NCI-H2171 treated with DMSO at 0.1 percent for 48 hours (cell line): ENCODE results near the gene ADCYAP1R1.

Experiments
- DNase-seq: peaks from one replicate; lab custom pipeline; 2025; lab: John Stamatoyannopoulos, UW

ADCYAP1R1 gene

DNA sequence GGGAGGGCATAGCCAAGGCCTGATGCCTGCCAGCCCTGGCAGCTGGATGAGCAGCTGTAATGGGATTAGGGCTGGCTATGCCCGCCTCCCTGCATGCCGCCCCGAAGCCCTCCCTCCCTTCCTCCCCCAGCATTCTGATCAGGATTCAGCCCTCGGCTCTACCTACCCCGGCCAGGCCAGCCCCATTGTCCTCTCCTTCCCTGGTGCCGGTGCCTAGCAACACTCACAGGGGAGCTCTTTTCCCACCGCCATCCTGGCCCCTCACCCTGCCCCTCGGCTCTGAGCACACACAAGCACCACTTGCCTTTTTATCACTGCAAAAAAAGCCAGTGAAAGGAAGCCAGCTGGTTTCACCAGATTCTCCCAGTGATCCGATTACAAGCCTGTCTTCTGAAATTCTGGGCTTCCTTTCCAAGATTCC lies 9.0 kb upstream of the ADCYAP1R1 start:
- DNase-seq = peak; percentile 92

DNA sequence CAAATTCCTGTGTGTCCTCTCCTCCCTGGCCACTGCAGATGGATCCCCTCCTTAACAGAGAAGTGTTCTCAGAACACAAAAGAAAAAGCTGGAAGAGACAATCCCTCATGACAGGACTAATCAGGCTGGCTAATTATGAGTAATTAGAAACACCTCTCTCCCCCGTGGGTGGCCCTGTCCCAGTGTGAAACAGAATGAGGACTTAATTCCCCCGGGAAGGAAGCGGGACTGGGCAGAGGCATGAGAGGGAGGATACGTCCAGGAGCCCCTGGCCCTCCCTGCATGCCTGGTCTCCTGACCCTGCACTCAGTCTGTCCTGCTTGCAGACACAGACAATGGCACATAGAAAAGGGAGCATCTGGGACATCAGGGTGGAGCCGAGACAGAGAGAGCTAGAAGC lies 7.6 kb upstream of the ADCYAP1R1 start:
- DNase-seq = no peak

DNA sequence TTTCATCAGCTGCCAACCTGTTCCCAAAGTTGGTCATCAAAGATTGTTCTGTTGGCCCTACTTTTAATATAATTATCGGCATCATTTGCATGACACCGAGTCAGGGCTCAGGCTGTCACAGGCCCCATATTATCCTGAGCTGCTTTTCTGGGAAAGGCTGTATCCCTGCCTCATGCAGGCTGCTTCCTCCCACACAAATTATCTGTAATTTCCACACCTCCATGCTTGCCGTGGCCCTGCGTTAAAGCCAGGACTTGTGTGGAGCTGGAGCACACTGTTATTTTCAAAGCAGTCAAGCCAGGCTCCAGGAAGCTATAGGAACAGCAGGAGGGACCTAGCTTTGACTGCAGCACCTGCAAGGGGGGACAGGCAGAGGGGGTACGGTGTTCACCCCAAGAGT lies 5.4 kb upstream of the ADCYAP1R1 start:
- no peak for DNase-seq

DNA sequence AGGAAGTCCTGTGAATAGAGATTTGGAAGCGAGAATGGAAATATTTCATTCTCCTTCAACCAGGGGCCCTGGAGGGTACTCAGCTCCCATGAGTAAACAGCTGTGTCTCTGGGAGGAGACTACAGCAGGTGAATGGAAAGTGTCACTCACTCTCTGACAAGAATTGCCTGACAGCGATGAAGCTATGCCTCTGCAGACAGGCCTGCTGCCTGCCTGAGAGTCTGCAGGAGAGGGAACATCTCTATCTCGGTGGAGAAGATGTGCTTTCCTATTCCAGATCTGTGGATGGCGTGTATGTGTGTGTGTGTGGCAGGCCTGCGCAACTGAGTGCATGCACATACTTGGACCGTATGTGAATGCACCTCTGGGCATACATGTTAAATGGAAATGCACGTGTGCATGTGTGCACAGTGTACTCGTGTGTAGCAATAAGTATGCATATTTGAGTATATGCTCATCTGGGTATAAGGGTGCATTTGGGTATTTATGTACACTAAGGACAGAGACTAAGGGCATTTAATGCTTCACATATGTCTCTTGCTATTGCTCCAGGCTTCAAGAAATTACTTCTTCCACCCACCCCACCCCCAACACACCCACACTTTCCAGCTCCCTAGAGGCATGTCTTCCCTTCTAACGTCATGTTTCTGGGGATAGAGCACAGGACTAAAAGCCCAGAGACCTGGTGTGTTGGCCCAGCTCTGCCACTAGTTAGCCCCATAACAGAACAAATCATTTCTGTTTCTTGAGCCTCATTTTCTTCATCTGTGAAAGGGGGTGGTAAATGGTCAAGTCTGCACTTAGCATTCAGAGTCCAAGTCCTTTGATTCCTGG lies 4.6 kb upstream of the ADCYAP1R1 start:
- peak; percentile 29 for DNase-seq

DNA sequence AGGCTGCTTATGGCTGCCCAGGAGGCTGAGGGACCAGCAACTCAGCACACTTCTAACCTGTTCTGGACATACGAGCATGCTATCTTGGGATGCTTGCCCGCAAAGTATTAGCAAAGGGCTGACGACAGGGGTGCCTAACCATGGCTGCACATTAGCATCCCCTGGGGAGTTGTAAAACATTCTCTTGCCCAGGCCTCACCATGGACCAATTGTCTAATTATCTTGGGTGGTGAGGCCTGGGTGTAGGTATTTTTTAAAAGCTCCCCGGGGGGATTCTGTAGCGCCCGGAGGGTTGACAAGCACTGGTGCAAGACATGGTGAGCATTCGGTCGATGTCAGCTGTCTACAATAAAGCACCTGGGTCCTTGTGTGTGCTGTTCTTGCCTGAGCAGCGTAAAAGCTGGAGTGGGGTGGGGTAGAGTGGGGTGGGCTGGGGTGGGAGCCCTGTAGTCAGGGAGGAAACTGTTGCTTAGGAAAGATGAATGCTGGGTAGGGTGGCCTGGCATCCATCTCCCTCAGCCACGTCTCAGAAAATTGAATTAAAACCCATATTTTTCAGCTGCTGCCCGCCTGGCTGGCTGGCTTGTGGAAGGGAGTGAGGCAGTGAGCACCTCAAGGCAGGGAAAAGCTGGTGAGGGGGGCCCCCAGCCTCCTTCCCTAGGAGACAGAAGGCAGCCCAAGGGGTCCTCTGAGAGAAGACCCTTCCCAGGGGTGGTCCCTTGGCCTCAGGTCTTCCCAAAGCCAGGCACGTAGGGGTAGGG lies 2.9 kb upstream of the ADCYAP1R1 start:
- DNase-seq = no peak

DNA sequence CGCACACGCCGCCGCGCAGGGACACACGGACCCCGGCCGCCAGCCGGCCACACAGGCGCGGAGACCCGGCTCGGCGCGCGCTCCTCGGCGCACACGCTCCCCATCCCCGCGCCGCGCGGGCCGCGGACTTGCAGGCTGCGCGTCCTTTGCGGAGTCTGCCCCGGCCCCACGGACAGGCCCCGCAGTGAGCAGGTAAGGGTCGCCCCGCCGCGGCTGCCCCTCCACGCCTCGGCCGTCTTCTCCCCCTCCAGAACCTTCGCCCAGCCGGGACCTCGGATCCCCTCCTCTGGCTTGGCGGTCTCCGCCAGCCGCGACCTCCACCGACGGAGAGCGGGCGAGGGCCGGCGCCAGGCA lies 356 bp downstream of the ADCYAP1R1 start:
- DNase-seq = no peak

DNA sequence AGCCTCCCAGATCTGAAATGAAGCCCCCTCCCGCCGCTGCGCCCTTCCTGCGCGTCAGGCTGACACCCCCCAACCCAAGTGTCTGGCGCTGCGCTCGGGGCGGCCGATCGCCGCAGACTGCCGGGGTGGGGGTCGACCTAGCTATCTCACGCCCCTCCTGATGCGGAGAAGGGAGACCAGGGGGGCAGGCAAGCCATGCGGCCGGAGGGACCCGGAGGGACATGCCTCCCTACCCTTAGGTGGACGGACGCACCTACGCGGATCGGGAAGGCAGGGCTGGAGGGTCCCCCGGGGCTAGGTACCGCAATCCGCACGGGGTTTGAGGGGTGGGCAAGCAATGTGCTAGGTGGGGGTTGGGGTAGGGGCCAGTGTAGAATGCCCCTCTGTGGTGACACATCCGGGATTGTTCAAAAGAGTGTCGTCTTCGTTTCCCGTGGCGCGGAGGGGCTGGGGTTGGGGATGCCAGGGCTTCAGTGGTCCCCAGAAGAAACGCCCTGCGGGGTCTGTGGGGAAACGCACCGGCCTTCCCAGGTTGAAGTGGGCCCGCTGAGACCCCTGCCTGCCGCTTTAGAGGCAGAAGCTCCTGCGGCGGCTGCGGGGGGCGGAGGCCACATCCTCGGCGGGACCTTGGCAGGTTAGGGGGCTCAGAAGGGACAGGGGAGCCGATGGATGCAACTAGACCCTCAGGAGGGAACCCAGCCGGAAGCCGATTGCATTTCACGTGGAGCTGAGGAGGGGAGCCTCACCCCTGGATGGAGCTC lies 913 bp downstream of the ADCYAP1R1 start:
- DNase-seq = no peak

DNA sequence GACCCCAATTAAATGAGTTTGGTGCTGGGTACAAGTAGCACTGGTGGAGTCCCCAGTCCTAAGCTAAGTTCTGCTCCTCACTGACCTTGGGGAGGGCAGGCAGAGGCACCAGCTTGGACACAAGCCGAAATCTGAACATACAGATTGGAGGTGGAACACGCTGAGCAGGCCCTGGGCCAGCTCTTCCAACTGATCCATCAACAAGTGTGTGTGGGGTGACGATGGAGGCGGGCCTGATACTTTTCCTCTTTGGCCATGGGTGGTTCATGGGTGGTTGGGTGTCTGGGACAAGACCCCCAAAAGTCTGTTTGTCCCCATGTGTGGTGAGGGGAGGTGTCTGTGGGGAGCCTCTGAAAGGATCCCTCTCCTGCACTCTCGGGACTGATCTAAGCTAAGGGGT lies 1.9 kb downstream of the ADCYAP1R1 start:
- no peak for DNase-seq

DNA sequence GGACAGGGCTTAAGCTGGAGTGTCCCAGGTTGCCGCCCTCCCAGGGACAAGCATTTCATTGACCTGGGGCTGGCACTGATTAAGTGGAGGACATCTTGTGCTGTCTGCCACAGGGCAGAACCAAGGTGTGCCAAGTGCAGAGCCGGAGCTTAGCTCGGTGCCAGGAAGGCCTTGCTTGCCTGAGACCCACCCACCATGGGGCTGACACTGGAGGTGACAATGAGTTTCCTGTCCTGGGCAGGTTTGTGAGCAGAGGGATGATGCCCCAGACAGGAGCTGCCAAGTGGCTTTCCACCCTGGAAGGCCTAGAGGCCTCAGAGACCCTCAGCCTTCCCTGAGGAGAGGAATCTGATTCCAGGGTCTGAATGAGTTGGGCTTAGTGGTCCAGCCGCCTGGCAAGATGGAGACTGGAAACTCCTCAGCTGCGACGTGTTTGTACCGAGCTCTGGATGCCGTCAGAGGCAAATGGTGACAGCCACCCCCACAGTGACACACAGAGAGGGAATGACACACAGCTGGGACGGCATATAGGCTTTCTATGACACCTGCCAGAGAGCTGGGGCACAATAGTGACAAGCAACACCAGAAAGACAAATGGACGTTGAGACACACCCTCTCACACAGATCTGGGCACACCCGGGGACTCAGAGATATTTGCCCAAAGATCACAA lies 2.6 kb downstream of the ADCYAP1R1 start:
- no peak for DNase-seq

DNA sequence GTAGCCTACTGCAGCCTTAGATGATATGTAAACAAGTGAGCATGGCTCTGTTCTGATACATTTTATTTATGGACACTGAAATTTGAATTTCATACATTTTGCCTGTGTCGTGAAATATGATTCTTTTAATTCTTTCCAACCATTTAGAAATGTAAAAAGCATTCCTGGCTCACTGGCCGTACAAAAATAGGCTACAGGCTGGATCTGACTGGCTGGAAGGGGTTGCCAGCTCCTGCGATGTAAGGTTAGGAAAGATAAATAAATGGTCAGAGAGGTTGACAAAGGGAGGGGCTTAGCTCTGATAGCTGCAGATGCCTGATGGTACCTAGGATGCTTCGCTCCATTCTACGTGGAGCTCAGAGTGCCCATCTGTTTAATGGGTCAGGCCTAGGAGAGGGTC lies 3.4 kb downstream of the ADCYAP1R1 start:
- no peak for DNase-seq

DNA sequence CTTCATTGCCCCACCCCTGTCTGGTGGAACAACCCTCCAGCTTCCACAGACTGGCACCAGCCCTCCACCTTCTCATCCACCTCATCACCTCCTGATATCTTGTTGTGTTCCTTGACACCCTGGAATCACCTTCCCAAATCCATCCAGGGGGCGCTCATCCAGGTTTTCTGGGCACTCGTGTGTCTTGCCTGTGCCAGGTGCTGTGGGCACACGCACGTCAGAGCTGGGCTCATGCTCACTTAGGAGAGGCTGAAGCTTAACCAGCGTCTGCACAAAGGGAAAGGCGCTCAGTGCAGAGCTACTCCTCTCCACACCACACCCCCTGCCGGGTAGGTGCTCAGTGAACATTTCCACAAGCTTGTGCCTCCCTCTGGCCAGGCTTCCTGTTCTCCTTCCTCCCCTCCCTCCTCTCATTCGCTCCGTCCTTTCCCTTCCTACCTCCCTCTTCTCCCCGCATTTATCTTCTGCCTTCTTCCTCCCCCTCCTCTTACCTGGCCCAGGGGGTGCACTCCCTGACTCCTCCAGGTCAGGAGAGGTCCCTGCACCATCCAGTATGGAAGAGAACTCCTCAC lies 4.8 kb downstream of the ADCYAP1R1 start:
- no peak for DNase-seq

DNA sequence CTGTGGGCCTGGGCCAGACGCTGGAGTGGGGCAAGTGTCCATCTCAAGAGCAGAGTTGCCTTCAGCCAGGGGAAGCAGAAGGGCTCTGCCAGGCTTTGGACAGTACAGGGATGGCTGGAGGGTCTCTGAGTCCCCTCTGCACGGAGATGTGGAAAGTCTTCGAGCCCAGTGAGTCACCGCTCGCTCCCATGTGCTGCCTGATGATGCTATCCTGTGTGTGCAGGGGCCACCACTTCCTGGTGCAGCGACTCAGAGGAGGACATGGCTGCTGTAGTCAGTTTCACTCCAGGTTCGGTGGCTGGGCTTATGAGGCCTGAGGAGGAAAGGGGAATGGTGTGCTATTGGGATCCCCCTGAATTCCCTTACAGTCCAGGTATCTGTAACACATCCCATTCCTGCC lies 6.0 kb downstream of the ADCYAP1R1 start:
- no peak for DNase-seq

DNA sequence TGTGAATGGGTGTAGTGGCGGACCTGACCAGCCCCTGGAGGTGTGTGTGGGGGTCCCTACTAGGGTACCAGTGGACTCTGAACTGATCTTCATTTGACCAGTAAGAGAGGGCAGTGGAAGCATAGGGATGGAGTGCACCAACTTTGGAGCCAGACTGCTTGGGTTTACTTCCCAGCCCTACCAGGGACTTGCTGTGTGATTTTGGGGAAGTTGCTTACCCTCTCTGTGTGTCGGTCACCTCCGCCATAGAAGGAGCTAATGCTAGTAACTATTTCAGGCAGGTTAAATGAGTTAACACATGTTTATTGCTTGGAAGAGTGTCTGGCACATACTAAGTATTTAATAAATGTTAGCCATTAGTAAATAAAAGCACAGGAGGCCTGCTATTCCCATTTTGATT lies 6.6 kb downstream of the ADCYAP1R1 start:
- DNase-seq = no peak

DNA sequence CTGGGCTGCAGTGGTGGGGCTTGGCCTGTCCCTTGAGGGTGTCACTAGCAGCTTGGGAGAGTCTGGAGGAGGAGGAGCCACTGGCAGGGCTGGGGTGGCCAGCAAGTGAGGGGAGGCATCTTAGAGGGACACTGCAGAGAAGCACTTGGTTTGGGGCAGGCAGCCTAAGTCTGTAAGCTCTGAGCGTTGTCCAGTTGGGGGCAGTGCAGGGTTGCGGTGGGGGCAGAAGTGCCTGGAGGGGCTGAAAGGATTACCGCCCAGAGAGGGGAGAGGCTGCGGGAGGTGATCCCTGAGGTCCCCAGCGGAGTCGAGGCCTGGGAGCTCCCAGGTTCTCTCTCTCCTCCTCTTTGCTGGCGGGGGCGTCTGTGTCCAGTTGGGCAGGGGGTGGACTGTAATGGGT lies 7.4 kb downstream of the ADCYAP1R1 start:
- no peak for DNase-seq

DNA sequence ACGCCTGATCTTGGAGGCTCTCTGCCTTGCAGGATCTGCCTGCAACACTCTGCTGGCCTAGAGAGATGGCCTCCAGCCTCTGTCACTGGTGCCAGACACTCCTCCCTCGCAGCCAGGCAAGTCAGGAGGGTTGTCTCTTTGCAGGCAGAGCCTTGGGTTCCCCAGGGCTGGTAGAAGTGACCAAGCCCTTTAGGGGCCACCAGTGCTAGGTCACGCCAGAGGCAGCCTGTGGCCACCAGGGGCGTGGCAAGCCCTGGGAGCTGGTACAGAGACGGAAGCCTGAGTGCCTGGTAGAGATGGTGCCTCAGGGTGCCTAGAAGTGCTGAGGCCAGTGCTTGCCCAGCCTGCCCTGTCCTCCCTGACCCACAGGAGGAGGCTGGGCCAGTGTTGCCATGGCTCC lies 9.1 kb downstream of the ADCYAP1R1 start:
- no peak for DNase-seq

DNA sequence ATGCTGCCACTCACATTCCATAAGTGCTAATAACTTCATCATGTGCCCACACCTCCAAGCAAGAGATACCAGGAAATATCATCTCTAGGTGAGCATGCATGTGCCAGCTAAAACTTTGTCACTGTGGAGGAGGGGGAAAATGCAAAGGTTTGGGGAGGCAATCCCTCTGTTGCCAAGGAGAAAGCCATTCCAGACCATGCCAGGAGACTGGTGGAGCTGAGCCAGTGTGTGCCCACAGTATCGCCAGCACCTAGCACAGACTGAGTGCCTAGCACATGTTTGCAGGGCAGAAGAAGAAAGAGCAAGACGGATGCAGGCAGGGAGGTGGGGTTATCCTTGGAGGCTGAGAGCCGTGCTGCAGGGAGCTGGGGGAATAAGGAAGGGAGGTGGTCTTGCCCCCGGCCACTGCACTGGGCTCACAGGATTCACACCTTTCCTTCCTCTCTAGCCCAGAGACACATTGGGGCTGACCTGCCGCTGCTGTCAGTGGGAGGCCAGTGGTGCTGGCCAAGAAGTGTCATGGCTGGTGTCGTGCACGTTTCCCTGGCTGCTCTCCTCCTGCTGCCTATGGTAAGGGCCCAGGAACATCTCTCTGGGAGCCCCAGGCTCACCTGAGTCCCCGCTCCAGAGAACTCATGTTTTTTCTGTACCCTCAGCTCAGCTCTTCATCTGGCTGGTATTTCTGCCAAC lies 10.8 kb downstream of the ADCYAP1R1 start:
- no peak for DNase-seq

DNA sequence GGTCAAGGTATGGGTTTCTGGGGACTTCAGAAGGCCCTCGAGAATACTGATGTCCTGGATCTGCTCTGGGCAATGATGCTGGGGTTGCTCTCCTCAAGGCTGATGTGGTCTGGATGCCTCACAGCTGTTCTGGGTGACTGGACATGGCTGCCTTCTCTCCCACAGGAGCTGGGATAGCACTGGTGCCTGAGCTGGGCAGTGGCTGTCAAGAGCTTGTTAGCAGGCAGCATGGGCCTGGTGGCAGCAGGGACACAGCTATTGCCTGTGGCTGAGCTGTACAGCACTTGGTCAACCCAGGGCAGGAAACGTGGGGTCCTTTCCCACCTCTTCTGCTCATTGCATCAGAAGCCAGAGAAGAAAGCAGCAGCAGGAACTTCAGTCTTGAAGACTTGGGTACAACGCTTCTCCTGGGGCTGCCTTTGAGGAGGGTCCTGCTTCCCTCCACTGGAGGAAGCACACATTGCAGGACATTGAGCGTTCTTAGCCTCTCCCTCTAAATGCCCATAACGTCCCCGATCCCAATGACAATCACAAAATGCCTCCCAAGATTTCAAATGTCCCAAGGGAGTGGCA lies 13.0 kb downstream of the ADCYAP1R1 start:
- no peak for DNase-seq

DNA sequence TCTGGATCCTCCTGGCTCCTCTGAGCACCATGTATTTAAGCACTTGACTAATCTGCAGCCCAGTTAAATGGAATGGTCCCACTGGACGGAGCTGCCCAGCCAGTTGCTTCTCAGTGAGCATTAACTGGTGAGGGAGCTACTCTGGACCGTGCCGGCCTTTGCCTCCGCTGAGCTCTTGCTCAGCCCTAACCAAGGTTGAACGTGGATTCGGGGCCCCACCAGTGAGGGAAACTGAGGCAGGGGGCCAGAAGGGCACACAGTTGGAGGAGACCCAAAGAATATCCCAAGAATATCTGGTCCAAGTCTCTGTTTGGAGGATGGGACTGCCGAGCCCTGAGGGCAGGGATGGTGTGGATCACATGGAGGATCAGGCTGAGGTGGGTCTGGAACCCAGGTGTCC lies 13.7 kb downstream of the ADCYAP1R1 start:
- no peak for DNase-seq

DNA sequence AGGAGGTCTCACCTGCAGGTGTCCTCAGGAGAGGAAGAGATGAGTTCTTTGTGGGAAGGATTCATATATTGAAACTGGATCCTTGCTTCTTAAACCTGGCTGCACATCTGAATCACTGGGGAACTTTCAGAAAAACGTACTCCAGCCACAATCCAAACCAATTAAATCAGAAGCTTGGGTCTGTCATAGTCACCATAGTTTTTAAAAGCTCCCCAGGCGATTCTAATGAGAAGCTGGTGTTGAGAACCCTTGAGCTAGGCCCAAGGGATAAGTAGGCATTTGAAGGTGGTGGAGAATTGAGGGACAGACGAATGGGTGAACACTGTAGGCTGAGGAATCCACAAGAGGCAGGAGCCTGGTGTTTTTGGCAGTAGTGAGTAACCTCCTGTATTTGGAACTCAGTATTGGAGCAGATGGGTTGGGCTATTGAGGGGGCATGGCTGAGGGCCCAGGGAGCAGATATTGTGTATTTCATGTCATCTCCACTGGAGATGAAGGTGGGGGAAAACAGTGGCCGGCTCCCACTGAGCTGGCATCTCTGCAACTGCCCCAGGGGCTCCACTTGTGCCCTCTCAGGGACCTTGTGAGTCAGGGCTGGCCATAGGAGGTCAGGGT lies 14.5 kb downstream of the ADCYAP1R1 start:
- DNase-seq = peak; percentile 43

DNA sequence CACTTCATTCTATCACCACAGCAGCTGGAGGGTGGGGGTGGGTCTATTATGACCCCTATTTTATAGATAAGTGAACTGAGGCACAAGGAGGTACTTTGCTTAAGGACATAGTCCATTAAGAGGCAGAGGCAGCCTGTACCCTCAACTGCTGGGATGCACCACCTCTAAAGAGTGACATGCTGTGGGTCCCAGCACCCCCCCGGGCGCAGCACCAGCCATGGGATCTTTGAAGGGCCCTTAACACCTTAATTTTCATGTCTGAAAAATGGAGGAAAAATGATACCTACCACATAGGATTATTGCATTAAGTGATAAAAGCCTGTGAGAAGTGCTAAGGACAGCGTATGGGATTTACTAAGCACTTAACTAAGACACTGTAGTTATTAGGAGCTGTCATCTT lies 15.4 kb downstream of the ADCYAP1R1 start:
- no peak for DNase-seq
